Measurements from ENCODE around the gene EFNA4.

- TF ChIP-seq RAD21 (IDR thresholded peaks at IDR 0.05; ENCODE audit: low read length) (no peak), SMC3 (IDR thresholded peaks at IDR 0.05; ENCODE audit: low read depth, low read length) (no peak), POLR2AphosphoS5 (IDR thresholded peaks at IDR 0.05; ENCODE audit: low read depth, low read length) (no peak), MXI1 (IDR thresholded peaks at IDR 0.05; ENCODE audit: low read depth, low read length) (no peak)
- TF ChIP-seq, protein P1, sequence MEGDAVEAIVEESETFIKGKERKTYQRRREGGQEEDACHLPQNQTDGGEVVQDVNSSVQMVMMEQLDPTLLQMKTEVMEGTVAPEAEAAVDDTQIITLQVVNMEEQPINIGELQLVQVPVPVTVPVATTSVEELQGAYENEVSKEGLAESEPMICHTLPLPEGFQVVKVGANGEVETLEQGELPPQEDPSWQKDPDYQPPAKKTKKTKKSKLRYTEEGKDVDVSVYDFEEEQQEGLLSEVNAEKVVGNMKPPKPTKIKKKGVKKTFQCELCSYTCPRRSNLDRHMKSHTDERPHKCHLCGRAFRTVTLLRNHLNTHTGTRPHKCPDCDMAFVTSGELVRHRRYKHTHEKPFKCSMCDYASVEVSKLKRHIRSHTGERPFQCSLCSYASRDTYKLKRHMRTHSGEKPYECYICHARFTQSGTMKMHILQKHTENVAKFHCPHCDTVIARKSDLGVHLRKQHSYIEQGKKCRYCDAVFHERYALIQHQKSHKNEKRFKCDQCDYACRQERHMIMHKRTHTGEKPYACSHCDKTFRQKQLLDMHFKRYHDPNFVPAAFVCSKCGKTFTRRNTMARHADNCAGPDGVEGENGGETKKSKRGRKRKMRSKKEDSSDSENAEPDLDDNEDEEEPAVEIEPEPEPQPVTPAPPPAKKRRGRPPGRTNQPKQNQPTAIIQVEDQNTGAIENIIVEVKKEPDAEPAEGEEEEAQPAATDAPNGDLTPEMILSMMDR (IDR thresholded peaks at IDR 0.05): no peak
These were observed 19.6 kb downstream of the EFNA4 start for GRCh38 chr1:155083052-155083541.
